Nephron (organoid): ENCODE measurements around the gene S100A3.

Source experiments
- H3K27ac Mint-ChIP-seq, 3 experiments: 2 replicates each; pipeline ENCODE4 v1.8.0; 2020; ENCODE audit warnings: mixed read lengths in 3 of 3, mild to moderate bottlenecking in 2 of 3, moderate library complexity in 1 of 3
- H3K27me3 Mint-ChIP-seq: 2 replicates; pipeline ENCODE4 v1.8.0; 2021; ENCODE audit warnings: low read depth, mild to moderate bottlenecking, moderate library complexity, mixed read lengths
- H3K36me3 Mint-ChIP-seq: 2 replicates; pipeline ENCODE4 v1.8.0; 2020; ENCODE audit warnings: low read depth, mixed read lengths
- H3K4me1 Mint-ChIP-seq: 2 replicates; pipeline ENCODE4 v1.8.0; 2020; ENCODE audit warnings: mixed read lengths
- H3K4me3 Mint-ChIP-seq, 3 experiments: 2 replicates each; pipeline ENCODE4 v1.8.0; 2020; ENCODE audit warnings: mild to moderate bottlenecking in 3 of 3, mixed read lengths in 3 of 3, moderate library complexity in 2 of 3
- H3K9me3 Mint-ChIP-seq: 2 replicates; pipeline ENCODE4 v1.8.0; 2020; ENCODE audit warnings: mixed read lengths
- TF ChIP-seq, protein P1 (sequence below), 3 experiments: fragments of 200-600 bp; sonication (generic); IDR thresholded peaks; one replicate each; pipeline ENCODE4 v1.5.0; 2021; ENCODE audit warnings: antibody characterized with exemption in 3 of 3; ENCODE audit not compliant: unreplicated experiment in 3 of 3

Gene S100A3

DNA sequence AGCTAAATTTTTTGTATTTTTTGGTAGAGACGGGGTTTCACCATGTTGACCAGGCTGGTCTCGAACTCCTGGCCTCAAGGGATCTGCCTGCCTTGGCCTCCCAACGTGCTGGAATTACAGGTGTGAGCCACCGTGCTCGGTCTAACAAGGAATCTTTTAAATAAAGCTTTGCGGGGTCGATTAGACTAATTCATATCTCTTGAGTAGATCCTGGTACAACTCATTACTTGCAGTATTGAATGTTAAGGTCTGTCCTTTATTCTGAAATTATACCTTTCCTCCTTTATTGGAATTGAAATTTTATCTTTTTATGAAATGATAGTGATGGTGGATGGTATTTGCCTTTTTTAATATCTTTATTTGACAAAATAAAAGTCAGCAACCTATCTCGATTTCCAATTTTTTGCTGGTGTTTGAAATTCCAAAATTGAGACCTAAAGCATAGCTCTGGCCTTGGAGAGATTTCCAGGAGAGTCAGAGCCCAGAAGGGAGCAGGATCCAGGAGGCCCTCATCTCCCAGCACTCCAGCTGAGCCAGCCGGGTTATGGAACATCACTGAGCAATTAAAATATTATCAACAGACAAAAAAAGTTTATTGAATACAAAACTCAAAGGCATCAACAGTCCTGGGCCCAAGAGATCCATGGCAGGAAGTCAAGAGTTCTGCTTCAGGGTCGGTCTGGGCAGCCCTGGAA is 11.9 kb upstream of the S100A3 start:
- H3K27me3 Mint-ChIP-seq: no peaks in the 10 kb centered on the region
- no peak overlapping the region for H3K27ac Mint-ChIP-seq
- no peaks in the 10 kb centered on the region for H3K36me3 Mint-ChIP-seq
- no peak overlapping the region for H3K4me3 Mint-ChIP-seq
- no peaks in the 10 kb centered on the region for H3K9me3 Mint-ChIP-seq
- H3K4me1 Mint-ChIP-seq: peaks cover 15% of the 10 kb centered on the region
- TF ChIP-seq, protein P1, sequence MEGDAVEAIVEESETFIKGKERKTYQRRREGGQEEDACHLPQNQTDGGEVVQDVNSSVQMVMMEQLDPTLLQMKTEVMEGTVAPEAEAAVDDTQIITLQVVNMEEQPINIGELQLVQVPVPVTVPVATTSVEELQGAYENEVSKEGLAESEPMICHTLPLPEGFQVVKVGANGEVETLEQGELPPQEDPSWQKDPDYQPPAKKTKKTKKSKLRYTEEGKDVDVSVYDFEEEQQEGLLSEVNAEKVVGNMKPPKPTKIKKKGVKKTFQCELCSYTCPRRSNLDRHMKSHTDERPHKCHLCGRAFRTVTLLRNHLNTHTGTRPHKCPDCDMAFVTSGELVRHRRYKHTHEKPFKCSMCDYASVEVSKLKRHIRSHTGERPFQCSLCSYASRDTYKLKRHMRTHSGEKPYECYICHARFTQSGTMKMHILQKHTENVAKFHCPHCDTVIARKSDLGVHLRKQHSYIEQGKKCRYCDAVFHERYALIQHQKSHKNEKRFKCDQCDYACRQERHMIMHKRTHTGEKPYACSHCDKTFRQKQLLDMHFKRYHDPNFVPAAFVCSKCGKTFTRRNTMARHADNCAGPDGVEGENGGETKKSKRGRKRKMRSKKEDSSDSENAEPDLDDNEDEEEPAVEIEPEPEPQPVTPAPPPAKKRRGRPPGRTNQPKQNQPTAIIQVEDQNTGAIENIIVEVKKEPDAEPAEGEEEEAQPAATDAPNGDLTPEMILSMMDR (IDR thresholded peaks at IDR 0.05; ENCODE audit: unreplicated experiment in 3 of 3): no peak

DNA sequence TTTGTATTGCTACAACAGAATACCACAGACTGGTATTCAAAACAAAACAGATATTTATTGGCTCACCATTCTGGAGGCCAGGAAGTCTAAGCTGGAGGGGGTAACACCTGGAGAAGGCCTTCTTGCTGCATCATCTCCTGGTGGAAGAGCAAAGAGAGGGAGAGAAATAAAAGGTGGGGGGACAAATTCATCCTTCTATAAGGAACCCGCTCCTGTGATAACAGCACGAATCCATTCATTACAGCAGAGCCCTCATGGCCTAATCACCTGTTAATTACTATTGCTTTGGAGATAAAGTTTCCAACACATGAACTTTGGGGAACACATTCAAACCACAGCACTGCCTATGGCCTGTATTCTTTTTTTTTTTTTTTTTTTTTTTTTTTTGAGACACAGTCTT is 11.2 kb upstream of the S100A3 start:
- Mint-ChIP-seq H3K4me1 (peaks cover 11% of the 10 kb centered on the region), H3K4me3 (no peak overlapping the region), H3K27me3 (no peaks in the 10 kb centered on the region), H3K9me3 (no peaks in the 10 kb centered on the region), H3K36me3 (no peaks in the 10 kb centered on the region), H3K27ac (peak overlapping the region in 1 of 3 experiments; percentile 56)
- TF ChIP-seq, protein P1 (IDR thresholded peaks at IDR 0.05; ENCODE audit: unreplicated experiment in 3 of 3): no peak

DNA sequence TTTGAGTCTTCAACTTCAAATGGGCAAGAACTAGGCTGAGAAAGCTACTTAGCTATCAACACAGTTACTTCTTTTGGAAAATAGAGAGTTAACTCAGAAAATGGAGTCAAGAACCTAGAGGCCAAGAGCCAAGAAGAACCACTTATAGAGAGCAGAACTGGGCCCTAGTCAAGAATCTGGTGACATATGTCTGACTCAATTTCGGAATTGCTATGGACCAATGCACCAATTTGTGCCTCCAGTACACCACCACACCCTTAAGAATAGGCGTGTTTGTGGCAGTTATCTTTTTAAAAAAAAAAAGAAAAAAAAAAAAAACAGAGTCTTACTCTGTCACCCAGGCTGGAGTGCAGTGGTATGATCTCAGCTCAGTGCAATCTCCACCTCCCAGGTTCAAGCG is 8.8 kb upstream of the S100A3 start:
- H3K36me3 Mint-ChIP-seq: no peaks in the 10 kb centered on the region
- no peak overlapping the region for H3K4me3 Mint-ChIP-seq
- no peaks in the 10 kb centered on the region for H3K9me3 Mint-ChIP-seq
- H3K27ac Mint-ChIP-seq: no peak overlapping the region
- TF ChIP-seq, protein P1 (IDR thresholded peaks at IDR 0.05; ENCODE audit: unreplicated experiment in 3 of 3): no peak
- H3K4me1 Mint-ChIP-seq: peaks cover 22% of the 10 kb centered on the region
- H3K27me3 Mint-ChIP-seq: no peaks in the 10 kb centered on the region

DNA sequence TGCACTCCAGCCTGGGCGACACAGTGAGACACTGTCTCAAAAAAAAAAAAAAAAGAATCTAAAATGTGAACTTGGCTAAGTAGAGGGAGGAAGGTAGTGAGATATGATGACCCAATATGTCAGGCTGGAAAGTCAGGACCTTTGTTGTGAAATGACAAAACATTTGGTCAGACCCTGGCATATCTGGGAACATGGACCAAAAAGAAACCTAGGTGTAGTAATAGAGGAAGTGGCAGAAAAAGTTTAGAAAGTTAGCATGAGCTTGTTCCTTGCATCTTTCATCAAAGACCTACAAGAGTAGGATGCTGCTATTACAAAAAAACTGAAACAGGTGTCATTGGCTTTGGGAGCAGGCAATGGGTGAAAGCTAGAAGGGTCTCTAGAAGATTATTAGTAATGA is 7.3 kb upstream of the S100A3 start:
- Mint-ChIP-seq H3K9me3 (no peaks in the 10 kb centered on the region), H3K27me3 (no peaks in the 10 kb centered on the region), H3K27ac (no peak overlapping the region), H3K4me1 (peaks cover 24% of the 10 kb centered on the region), H3K36me3 (no peaks in the 10 kb centered on the region), H3K4me3 (no peak overlapping the region)
- TF ChIP-seq, protein P1 (IDR thresholded peaks at IDR 0.05; ENCODE audit: unreplicated experiment in 3 of 3): no peak

DNA sequence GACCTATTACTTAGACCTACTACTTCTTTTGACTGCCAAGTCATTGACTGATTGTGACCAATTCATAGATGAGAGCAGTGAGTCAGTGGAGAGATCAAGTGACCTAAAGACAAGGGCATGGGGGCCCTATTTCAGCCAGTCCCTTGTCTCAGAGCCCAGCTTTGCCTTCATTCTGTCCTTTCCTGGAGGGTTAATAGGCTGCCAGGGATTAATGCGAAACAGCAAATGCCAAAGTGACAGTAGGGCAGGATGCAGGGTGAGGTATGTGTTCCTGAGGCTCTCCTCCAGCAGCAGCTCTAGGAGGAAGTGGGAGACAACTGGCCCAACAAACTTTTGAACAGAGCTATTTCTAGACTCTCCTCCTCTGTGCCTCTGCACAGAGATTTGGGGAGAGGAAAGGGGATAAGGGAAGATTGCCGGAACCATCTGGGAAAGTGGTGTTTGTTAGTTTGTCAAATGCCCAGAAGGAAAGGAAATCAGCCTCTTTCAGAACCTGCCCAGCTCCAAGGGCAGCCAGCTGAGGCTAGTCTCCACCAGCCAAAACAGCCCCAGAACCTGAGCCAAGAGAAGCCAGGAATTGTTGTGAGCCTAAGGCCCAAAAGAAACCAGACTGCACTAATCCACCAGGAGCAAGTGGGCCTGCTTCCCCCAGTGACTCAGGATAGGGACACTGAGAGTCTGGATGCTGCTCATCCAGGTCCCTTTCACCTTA is 4.9 kb upstream of the S100A3 start:
- Mint-ChIP-seq H3K4me3 (peak overlapping the region in 1 of 3 experiments; percentile 13), H3K27me3 (no peaks in the 10 kb centered on the region), H3K36me3 (no peaks in the 10 kb centered on the region), H3K27ac (peak overlapping the region; percentile 65 to 81 (median 73)), H3K9me3 (no peaks in the 10 kb centered on the region), H3K4me1 (peaks cover 47% of the 10 kb centered on the region)
- TF ChIP-seq, protein P1 (IDR thresholded peaks at IDR 0.05; ENCODE audit: unreplicated experiment in 3 of 3): no peak
